ENCODE measurements around the gene FNDC3A.

- TF ChIP-seq, protein P1, sequence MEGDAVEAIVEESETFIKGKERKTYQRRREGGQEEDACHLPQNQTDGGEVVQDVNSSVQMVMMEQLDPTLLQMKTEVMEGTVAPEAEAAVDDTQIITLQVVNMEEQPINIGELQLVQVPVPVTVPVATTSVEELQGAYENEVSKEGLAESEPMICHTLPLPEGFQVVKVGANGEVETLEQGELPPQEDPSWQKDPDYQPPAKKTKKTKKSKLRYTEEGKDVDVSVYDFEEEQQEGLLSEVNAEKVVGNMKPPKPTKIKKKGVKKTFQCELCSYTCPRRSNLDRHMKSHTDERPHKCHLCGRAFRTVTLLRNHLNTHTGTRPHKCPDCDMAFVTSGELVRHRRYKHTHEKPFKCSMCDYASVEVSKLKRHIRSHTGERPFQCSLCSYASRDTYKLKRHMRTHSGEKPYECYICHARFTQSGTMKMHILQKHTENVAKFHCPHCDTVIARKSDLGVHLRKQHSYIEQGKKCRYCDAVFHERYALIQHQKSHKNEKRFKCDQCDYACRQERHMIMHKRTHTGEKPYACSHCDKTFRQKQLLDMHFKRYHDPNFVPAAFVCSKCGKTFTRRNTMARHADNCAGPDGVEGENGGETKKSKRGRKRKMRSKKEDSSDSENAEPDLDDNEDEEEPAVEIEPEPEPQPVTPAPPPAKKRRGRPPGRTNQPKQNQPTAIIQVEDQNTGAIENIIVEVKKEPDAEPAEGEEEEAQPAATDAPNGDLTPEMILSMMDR (IDR thresholded peaks at IDR 0.05): no peak
- TF ChIP-seq POLR2A (IDR thresholded peaks at IDR 0.05) (no peak), POLR2AphosphoS5 (IDR thresholded peaks at IDR 0.05) (no peak)
Observed at GRCh38 chr13:49124693-49125304, 149.1 kb downstream of the FNDC3A start.

All from transverse colon (tissue), 4 donors.